Left hindlimb (tissue), 1 donor: Measurements from ENCODE around the gene CNN2.
A peak's percentile ranks its signal among the peaks of the same experiment; 100 is the strongest.

Experiments used
- DNase-seq: peaks from one replicate; pipeline ENCODE4 v3.0.0-alpha.2; 2018

The CNN2 gene

GRCh38 chr19:1053176-1054101 is 27.0 kb downstream of the CNN2 start:
- DNase-seq: no peak

DNA sequence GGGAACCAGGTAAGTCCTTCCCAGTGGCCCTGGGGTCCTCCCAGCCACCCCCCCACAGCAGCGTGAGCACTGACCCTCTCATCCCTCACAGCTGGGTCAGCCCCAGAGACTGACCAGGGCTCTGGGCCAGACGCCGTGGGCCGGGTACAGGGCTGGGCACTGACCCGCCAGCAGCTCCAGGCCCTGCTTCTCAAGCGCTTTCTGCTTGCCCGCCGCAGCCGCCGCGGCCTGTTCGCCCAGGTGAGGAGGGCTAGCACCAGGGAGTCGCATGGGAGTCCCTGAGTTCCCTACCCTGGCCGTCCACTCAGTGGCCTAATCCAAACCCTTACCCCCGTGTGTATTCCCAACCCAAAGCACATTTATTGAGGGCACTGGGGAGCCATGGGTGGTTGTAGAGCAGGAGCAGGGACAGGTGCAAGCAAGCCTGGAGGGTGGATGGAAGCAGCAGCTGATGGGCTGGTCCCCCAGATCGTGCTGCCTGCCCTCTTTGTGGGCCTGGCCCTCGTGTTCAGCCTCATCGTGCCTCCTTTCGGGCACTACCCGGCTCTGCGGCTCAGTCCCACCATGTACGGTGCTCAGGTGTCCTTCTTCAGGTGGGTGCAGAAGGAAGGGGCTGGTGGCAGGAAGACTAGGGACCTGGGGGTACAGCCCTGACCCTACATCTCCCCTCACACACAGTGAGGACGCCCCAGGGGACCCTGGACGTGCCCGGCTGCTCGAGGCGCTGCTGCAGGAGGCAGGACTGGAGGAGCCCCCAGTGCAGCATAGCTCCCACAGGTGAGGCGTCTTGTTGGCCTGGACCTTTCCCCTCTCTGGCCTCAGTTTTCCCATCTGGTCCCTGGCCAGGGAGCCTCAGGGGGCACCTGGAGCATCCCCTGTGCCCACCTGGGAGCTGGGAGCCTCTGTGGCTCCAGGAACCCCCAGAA is 28.0 kb downstream of the CNN2 start:
- no peak for DNase-seq

DNA sequence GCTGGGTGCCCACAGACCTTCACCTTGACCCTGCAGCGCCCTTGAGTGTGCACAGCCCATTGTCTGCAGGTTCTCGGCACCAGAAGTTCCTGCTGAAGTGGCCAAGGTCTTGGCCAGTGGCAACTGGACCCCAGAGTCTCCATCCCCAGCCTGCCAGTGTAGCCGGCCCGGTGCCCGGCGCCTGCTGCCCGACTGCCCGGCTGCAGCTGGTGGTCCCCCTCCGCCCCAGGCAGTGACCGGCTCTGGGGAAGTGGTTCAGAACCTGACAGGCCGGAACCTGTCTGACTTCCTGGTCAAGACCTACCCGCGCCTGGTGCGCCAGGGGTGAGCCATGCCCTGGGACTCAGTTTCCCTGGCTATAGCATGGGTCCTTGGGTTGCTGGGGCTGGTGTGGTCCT is 28.6 kb downstream of the CNN2 start:
- no peak for DNase-seq

- no peak for DNase-seq
Observed at GRCh38 chr19:1055886-1056620, 29.6 kb downstream of the CNN2 start.

GRCh38 chr19:1057176-1057855 is 30.9 kb downstream of the CNN2 start:
- DNase-seq: no peak

DNA sequence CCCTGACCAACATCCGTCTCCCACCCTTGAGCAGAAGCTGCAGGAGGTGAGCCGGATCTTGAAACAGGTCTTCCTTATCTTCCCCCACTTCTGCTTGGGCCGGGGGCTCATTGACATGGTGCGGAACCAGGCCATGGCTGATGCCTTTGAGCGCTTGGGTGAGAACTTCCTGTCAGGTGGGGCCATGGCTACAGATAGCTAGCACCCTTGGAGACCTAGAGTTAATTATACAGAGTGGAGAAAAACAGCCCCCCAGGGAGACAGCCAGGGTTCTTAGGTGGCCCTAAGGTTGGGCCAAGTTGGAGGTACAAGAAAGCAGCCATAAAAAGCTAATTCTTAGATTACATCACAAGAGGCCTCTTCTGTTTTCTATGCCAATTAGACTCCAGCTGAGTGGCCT is 31.7 kb downstream of the CNN2 start:
- no peak for DNase-seq

DNA sequence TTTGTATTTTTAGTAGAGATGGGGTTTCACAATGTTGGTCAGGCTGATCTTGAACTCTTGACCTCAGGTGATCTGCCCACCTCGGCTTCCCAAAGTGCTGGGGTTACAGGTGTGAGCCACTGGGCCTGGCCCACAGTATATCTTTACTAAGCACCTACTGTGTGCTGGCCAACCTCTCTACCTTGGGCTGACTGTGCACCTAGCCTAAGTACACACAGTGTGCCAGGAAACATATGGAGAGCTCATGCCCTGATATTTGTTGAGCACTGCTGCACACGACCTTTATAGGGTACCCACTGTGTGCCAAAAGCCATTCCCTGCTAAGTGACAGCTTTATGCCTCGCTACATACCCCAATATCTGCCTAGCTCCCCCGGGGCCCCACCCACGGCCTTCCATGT is 34.3 kb downstream of the CNN2 start:
- no peak for DNase-seq

DNA sequence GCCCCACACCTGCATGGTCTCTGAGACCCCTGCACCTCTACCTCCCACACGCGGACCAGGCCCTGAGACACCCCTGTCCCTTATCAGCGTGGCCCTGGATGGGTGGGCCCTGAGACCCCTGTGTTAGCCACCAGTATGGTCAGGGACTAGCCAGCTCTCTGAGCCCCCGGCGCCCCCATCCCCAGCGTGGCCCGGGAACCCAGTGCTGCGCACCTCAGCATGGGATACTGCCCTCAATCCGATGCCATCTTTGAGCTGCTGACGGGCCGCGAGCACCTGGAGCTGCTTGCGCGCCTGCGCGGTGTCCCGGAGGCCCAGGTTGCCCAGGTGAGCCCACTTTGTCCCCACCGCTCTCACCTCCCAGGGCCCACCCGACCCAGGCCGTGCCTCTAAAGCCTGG is 35.6 kb downstream of the CNN2 start:
- no peak for DNase-seq

DNA sequence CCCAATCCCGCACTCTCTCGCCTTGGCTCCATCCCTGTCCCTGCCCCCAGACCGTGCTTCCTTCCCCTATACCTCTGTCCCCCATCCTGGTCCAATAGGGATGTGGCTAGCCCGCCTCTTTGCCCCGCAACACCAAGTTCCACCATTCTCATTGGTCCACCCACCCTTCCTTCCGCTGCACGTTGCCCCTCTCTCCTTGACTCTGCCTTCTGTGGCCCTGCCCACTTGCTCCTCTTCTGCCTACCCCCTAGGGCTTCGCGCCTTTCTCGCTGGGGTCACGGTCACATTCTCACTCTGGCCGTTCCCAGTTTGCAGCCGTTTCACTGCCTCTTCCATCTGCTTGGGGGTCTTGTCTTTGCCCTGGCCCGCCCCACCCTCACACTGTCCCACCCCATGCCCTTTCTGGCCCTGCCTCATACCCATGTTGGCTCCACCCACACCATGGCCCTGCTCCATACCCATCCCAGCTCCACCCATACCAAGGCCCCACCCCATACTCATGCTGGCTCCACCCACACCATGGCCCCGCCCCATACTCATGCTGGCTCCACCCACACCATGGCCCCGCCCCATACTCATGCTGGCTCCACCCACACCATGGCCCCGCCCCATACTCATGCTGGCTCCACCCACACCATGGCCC is 36.1 kb downstream of the CNN2 start:
- no peak for DNase-seq

GRCh38 chr19:1063030-1063908 is 36.9 kb downstream of the CNN2 start:
- DNase-seq: no peak

DNA sequence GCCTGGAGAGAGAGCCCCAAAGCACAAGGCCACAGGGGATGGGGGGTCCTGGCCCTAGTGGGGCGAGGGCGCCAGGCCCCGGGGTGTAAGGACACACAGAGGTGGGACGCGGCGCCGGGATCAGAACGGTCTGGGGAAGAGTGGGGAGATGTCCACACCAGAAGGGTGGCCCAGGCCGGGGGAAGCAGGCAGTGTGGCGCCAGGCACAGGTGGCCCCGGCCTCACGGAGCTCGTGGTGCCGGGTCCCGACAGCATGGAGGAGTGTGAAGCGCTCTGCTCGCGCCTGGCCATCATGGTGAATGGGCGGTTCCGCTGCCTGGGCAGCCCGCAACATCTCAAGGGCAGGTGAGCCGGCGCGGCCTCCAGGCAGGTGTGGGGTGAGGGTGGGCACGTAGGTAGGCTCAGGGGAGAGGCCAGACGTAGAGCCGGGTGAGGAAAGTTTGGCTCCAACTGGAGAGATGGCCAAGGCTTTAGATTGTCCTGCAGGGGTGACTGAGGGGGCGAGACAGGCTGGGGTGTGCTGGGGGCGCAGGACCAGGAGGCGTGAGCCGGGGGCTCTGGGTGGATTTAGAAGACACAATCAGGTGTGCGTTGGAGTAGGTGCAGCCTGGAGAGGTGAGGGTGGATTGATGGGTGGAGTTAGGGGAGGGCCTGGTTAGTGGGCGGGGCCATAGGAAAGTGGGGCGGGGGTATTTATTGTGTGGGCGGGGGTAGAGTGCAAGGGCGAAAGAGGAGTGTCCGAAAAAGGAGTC is 37.7 kb downstream of the CNN2 start:
- DNase-seq: no peak

DNA sequence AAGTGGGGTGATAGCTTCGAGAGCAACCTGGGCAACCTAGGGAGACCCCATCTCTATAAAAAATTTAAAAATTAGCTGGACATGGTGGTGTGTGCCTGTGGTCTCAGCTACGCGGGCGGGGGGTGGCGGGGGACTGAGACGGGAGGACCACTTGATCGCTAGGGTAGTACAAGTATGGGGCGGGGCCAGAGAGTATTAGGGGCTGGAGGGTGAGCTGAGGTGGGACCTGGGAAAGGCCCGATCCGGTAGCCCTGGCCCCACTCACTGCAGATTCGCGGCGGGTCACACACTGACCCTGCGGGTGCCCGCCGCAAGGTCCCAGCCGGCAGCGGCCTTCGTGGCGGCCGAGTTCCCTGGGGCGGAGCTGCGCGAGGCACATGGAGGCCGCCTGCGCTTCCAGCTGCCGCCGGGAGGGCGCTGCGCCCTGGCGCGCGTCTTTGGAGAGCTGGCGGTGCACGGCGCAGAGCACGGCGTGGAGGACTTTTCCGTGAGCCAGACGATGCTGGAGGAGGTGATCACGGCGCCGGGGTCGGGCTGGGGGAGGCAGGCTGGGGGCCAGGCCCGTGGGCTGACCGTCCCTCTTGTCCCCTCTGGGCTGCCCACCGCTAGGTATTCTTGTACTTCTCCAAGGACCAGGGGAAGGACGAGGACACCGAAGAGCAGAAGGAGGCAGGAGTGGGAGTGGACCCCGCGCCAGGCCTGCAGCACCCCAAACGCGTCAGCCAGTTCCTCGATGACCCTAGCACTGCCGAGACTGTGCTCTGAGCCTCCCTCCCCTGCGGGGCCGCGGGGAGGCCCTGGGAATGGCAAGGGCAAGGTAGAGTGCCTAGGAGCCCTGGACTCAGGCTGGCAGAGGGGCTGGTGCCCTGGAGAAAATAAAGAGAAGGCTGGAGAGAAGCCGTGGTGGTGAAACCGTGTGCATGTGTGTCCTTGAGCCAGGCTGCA is 38.5 kb downstream of the CNN2 start:
- peak; percentile 71 for DNase-seq

DNA sequence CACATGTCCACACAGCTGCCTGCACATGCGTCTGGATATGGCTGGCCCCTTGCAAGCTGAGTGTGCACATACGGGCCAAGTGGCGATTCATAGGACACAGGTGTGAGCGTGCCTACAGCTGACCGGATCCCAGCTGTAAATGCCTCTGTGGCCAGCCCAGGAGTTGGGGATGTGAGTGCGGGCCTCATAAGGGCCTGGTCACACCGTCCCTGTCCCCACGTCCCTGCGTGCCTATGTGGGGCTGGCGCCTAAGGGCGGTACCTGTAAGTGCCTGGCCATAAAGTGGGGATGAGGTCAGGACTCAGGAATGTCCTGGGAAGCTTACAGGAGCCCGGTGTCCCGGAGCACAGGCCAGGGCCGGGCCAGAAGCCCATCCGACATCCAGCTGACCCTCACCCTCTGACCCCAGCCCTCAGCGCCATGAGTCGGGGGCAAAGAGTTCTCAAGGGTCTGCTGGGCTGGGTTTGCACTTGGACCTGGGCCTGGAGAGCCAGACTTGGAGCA is 39.2 kb downstream of the CNN2 start:
- no peak for DNase-seq

DNA sequence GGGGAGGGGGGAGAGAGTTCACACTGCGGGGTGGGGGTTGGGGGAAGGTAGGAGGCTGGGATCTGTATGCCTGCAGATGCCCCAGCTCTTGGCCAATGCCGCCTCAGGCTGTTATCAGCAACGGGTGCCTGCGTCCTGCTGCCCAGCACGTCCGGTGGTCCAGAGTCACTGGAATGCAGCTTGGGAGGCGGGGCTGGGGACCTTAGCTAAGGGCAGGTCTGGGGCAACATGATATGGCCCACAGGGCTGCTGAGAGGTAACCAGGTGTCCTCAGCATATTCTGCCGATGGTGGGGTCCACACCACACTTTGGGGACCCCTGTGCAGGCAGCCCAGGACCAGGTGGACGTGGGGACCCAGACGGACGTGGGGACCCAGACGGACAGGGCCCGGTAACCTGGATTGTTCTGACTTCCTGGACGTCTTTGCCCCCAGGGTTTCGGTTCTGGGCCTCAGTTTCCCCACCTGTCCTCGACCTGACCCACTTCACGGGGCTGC is 39.9 kb downstream of the CNN2 start:
- no peak for DNase-seq

DNA sequence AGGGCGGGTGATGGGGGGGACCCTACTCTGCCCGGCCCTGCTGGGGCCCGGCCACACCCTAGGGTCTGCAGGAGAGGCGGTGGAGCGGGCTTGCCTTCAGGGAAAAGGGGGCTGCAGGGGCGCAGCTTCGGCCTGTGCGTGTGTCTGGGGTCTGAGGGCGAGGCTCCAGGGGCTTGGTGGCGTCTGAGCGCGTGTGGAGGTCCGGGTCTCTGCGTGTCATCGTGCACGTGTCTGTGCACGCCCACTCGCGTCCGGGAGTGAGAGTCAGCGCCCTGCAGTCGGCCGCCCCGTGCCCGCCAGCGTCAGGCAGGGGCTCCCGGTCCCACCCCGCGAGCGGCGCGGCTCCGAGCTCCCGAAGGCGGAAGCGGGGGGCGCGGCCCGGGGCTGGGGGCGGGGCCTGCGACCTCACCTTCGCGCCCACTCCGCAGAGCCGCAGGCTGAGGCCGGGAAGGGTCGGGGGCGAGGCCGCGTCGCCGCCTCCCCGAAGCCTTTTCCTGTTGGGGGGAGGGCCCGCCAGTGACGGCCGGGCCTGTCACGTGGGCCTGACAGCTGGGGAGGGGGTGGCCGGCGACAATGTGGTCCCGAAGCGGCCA is 40.4 kb downstream of the CNN2 start, which contains the start of gene ARHGAP45:
ARHGAP45 (plus strand) TSS at position 420 of the 593 bp plus-strand sequence. CDS start 239 bp downstream, outside the sequence.
- DNase-seq: no peak

DNA sequence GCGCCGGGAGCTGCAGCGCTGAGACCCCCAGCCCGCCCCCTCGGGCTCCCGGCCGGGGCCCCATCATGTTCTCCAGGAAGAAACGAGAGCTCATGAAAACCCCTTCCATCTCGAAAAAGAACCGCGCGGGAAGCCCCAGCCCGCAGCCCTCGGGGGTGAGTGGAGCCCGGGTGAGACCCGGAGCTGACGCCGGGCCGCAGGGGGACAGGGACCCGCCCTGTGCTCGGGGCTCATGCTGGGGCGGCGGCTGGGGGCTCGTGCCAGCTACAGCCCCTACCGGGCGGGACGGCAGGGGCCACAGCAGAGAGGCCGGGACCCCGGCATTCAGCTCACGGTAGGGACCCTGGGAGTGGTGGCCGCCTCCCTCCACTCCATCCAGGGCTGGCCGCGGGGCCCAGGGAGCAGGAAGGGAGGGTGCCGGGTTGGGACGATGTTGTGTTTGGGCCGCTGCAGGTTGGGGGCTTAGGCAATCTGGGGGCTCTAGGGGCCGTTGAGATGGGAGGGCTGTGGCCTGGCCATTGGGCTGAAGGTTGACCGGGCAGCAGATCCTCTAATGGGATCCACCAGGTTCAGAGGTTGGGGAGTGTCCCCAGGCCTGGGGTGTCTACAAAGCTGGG is 41.0 kb downstream of the CNN2 start:
- DNase-seq: no peak
